AG09319 (cell line): Measurements from ENCODE around the gene GAP43.

Experiments
- DNase-seq: peaks from one replicate; pipeline ENCODE4 v3.0.0-alpha.2; 2010; ENCODE audit warnings: low read depth; ENCODE audit errors: extremely low read depth
- CTCF ChIP-seq: IDR thresholded peaks from 2 replicates; pipeline ENCODE4 v1.5.1; 2011; ENCODE audit warnings: low read depth, mild to moderate bottlenecking, inconsistent platforms, low read length, moderate library complexity

GAP43 gene

DNA sequence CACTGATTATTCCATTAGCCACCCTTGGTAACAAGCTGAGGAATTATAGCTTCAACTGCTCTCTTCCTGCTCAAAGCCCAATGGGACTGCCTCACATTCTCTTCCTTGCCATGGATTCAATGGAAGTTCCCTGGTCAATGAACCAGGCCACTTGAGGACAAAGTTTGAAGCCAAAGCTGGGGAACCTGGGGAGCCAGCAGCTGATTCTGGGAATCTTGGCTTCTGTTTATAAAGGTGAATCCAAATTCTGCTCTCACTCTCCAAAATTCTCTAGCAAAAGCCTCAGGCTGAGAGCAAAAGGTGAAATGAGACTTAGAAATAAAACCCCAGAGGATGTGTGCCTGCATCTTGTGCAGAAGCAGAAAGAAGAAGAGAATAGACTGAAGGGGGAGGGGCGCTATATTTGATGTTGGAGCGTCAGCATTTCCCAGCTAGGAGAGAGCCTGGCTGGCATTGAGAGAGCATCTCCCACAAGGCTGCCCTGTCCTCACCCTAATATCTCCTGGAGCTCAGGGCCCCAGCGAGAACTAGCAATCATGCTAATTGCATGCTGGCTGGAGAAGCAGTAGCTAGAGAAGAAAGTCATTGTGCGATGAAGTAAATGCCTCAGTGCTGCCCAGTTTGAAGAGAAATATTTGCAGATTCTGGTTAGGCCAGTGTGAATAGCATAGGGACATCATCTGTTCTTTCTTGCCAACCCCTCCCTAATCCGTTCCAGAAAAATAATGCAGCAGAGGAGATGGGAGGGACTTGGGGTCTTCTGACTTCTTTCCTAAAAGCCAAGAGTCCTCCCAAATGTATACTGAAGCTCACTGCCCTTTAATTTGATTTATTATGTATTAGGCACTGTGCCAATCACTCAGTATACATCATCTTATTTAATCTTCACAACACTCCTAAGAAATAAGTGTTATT, 34.9 kb upstream of the GAP43 start:
- no peak for TF ChIP-seq CTCF
- no peak for DNase-seq

DNA sequence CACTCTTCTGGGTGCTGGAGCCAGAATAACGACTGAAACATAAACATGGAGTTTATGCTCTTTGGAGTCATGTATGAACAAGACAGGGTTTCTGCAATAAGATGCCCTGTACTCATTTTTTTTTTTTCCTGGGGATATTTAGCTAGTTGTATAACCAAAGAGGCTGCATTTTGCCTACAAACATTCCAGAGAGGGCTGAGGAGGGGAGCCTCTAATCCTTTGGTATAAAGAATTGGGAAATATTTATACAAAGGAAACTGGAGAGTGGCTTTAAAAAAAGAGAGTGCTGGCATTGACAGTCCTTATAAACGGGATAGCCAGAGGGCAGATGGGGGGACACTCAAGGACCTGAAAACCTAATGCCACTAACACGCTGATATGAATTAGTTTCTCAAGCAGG, 32.4 kb upstream of the GAP43 start:
- no peak for TF ChIP-seq CTCF
- no peak for DNase-seq

- no peak for DNase-seq
- TF ChIP-seq CTCF = no peak
These were observed 27.6 kb upstream of the GAP43 start for GRCh38 chr3:115595611-115596275.

DNA sequence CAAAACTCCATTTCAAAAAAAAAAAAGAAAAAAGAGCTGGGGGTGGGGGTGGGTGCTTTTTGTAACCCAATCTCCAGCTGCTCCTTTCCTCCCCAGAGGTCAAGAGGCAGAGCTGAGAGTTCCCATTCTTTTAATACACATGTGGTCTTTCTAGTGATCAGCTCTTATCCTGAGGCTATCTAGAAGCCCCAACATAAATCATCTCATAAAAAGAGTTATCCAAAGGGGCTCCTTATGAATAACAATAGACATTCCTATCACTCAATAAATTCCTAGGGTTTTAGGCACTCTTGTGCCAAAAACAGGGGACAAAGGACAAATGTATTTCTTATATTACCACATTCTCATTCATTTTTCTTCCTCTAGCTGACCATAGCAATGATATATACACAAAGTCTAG, 25.1 kb upstream of the GAP43 start:
- TF ChIP-seq CTCF = no peak
- DNase-seq = no peak

- DNase-seq = no peak
- TF ChIP-seq CTCF = no peak
These were observed 21.1 kb upstream of the GAP43 start for GRCh38 chr3:115602194-115602593.

DNA sequence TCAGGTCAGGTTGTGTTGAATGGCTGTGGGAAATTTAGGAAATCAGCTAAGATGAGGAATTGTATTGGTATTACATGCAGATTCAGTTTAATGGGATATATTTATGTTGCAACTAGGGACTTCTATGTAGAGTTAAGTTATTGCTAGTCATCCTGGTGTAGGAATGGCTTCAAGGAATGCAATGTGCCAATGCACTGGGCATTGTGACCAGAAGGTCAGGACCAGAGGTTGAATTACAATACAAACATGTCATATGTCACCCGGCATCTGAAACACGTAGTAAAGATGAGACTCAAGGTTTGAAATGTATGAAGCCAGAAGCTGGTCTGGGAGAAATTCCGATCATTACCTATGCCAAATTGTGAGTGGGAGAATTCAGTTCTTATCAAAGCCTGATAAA, 11.7 kb upstream of the GAP43 start:
- no peak for DNase-seq
- TF ChIP-seq CTCF = no peak
